ENCODE measurements around the gene SERPIND1. TPM values are rescaled to one million over a fixed set of nuclear protein-coding genes. Genes with fewer than 3 reads are reported as not detected.

Gene SERPIND1
- total and polyA plus RNA-seq, 2 of the 8 experiments (the other 6 are each of a cell fraction or from before 2014, with no cell fraction given) = not detected

DNA sequence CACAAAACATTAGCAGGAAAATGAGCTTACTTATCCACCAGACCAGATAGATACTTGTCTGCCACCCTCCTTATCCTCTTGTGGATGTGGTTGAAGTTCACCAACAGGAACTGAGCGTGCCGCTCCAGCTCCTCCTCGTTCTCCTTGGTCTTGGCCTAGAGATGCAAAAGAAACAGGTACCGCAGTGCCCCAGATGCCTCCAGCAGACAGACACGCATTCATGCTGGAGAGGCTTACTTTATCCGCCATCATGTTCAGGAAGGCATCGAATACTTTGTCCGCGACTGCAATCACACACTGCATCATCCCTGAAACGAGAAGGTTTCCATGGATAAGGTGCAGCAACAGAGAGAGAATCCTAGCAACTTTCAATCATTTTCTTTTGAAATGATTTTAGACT, 21.0 kb upstream of the SERPIND1 start:
- FAIRE-seq (no peak), DNase-seq (ENCODE audit: low read depth in 1 of 2, low spot score in 2 of 2) (no peak)
- TF ChIP-seq USF2 (IDR thresholded peaks at IDR 0.05; ENCODE audit: low read length) (no peak), ATF3 (IDR thresholded peaks at IDR 0.05; ENCODE audit: insufficient read depth, low read depth, low read length) (no peak), ASH2L (IDR thresholded peaks at IDR 0.05; ENCODE audit: low read length) (no peak), SIN3A (conservative IDR thresholded peaks at IDR 0.05 in 1 of 2, IDR thresholded peaks at IDR 0.05 in 1 of 2; ENCODE audit: low read depth in 1 of 2, low read length in 2 of 2) (no peak)
- Histone ChIP-seq H4K5ac (ENCODE audit: insufficient read length, low read depth, low read length) (no peak overlapping the region), H3K4me2 (ENCODE audit: insufficient read depth in 1 of 2, low read depth in 2 of 2, low read length in 2 of 2) (no peak overlapping the region), H3K23ac (ENCODE audit: insufficient read length) (no peak overlapping the region), H2BK5ac (ENCODE audit: low read depth, low read length) (no peak overlapping the region), H3K14ac (ENCODE audit: insufficient read length) (no peak overlapping the region), H3K9me3 (ENCODE audit: insufficient read depth in 2 of 2, low read depth in 1 of 2, low read length in 1 of 2) (no peaks in the 10 kb centered on the region), H3K27ac (ENCODE audit: low read depth, low read length) (no peak overlapping the region), H3K79me2 (ENCODE audit: control insufficient read depth in 1 of 2, insufficient read depth in 2 of 2, low read length in 2 of 2) (no peaks in the 10 kb centered on the region), H4K8ac (ENCODE audit: extremely low read depth, insufficient read depth, low read length) (no peak overlapping the region), H3K27me3 (replicated peaks in 1 of 4; ENCODE audit: control insufficient read depth in 3 of 4, extremely low read depth in 1 of 4, insufficient read depth in 3 of 4, low read length in 3 of 4) (no peaks in the 10 kb centered on the region), H3K18ac (ENCODE audit: extremely low read depth, low read length) (no peak overlapping the region), H3K36me3 (ENCODE audit: control insufficient read depth in 2 of 4, insufficient read depth in 4 of 4, low read length in 3 of 4) (no peaks in the 10 kb centered on the region), H3K79me1 (ENCODE audit: low read depth, low read length) (no peaks in the 10 kb centered on the region), H2AK5ac (ENCODE audit: low read depth, low read length) (no peak overlapping the region), H3K4me1 (replicated peaks in 1 of 4; ENCODE audit: control insufficient read depth in 3 of 4, insufficient read depth in 4 of 4, low read length in 3 of 4) (no peaks in the 10 kb centered on the region), H4K91ac (replicated peaks; ENCODE audit: insufficient read length, low read length) (no peak overlapping the region), H3K56ac (replicated peaks; ENCODE audit: insufficient read length, low read depth, low read length) (no peak overlapping the region), H2AFZ (ENCODE audit: low read length) (no peak overlapping the region), H2BK12ac (ENCODE audit: low read depth, low read length) (no peak overlapping the region), H4K20me1 (replicated peaks in 1 of 2; ENCODE audit: control insufficient read depth in 1 of 2, insufficient read depth in 2 of 2, low read length in 2 of 2) (peaks cover 2 to 7% of the 10 kb centered on the region in 2 experiments), H3K23me2 (ENCODE audit: low read depth, low read length) (no peaks in the 10 kb centered on the region), H2BK15ac (ENCODE audit: low read length) (no peak overlapping the region), H2BK20ac (ENCODE audit: low read length) (no peak overlapping the region), H3K4ac (replicated peaks; ENCODE audit: insufficient read length, low read depth, low read length) (no peak overlapping the region), H3K4me3 (ENCODE audit: extremely low read depth in 1 of 4, insufficient read depth in 2 of 4, low read depth in 3 of 4, low read length in 4 of 4) (no peak overlapping the region), H3K9ac (replicated peaks in 1 of 4; ENCODE audit: extremely low read depth in 1 of 4, low read depth in 3 of 4, low read length in 3 of 4) (no peak overlapping the region), H2BK120ac (replicated peaks; ENCODE audit: low read depth, low read length) (no peak overlapping the region)
- WGBS, 2 experiments (ENCODE audit: extremely low coverage in 1 of 2, insufficient coverage in 1 of 2, insufficient read length in 1 of 2, insufficient replicate concordance in 2 of 2, low coverage in 1 of 2, low lambda C conversion rate in 2 of 2, missing lambda C conversion rate in 1 of 2) = 90% methylated on average over 10 of the region's 10 CpGs; no CpG with 5 or more reads in 1 of the 2 experiments
- CTCF ChIA-PET (ENCODE audit: partially characterized antibody) = interaction anchor here (1.0 to 3.8 kb wide), 5 partner anchors 11 to 133 kb away, joined by 3 to 28 read pairs (median 3); no protein-coding TSS in a partner anchor
- POLR2A ChIA-PET (ENCODE audit: partially characterized antibody) = no interaction called here

Data from H1 (cell line).